Panc1 (cell line): ENCODE data around the gene COL28A1. TPM values are rescaled to one million over a fixed set of nuclear protein-coding genes. Genes with fewer than 3 reads are reported as not detected.
"Not testable (repeated sequence)": the region's sequence is repeated elsewhere in the genome, so short reads cannot be mapped to it uniquely, and the experiment has no call there.

Experiments
- ATAC-seq: fragments of 200-7000 bp; cut with Tn5 transposase; 2 replicates; pipeline ENCODE4 v1.9.1; 2020; ENCODE audit warnings: mild to moderate bottlenecking, moderate library complexity
- BruUV-seq: library from RNA; stranded (reverse); fragments of 400-500 nt; replicated peaks from 2 replicates; lab custom pipeline; 2021; lab: Mats Ljungman, UMichigan
- CTCF ChIA-PET: fragments of 300-600 bp; sonication (Branson Sonifier 250); formaldehyde crosslinking; loops from one replicate; lab custom pipeline; 2022; ENCODE audit warnings: antibody characterized with exemption; lab: Charles Lee
- POLR2A ChIA-PET: fragments of 300-600 bp; sonication (Branson Sonifier 250); formaldehyde crosslinking; loops from one replicate; lab custom pipeline; 2022; ENCODE audit warnings: antibody characterized with exemption; lab: Charles Lee
- DNase-seq: peaks from one replicate; pipeline ENCODE4 v3.0.0-alpha.2; 2010; ENCODE audit warnings: low read depth, low spot score
- H3K27ac ChIP-seq: 2 replicates; pipeline ENCODE4 v1.5.1; 2011; ENCODE audit warnings: mild to moderate bottlenecking, low read length, inconsistent platforms
- H3K27me3 ChIP-seq: fragments of 200-500 bp; sonication (Bioruptor generic); 2 replicates; pipeline ENCODE4 v1.6.0; 2014; ENCODE audit warnings: low read length, inconsistent platforms; ENCODE audit not compliant: control insufficient read depth, insufficient read depth
- H3K36me3 ChIP-seq: fragments of 200-500 bp; sonication (Bioruptor generic); 2 replicates; pipeline ENCODE4 v1.5.1; 2014; ENCODE audit warnings: inconsistent platforms, mild to moderate bottlenecking, low read length, moderate library complexity; ENCODE audit not compliant: control insufficient read depth, insufficient read depth
- H3K4me1 ChIP-seq: 2 replicates; pipeline ENCODE4 v1.5.1; 2011; ENCODE audit warnings: inconsistent platforms, mild to moderate bottlenecking, low read length, moderate library complexity; ENCODE audit not compliant: control insufficient read depth, insufficient read depth
- H3K4me3 ChIP-seq, 2 experiments: 2 replicates each; pipeline ENCODE4 v1.5.1; 2011 to 2012; ENCODE audit warnings: low read depth in 2 of 2, low read length in 2 of 2, mild to moderate bottlenecking in 2 of 2, inconsistent platforms in 1 of 2, moderate library complexity in 1 of 2
- H3K9me3 ChIP-seq: fragments of 200-500 bp; sonication (Bioruptor generic); 2 replicates; pipeline ENCODE4 v1.5.1; 2014; ENCODE audit warnings: low read depth, mild to moderate bottlenecking, inconsistent platforms, low read length, moderate library complexity; ENCODE audit not compliant: control insufficient read depth, insufficient read depth
- POLR2AphosphoS5 ChIP-seq: IDR thresholded peaks from 2 replicates; pipeline ENCODE4 v1.6.1; 2012; ENCODE audit warnings: mild to moderate bottlenecking, low read depth, low read length, moderate library complexity
- SIN3A ChIP-seq: IDR thresholded peaks from 2 replicates; pipeline ENCODE4 v1.6.1; 2012; ENCODE audit warnings: low read depth, mild to moderate bottlenecking, low read length, moderate library complexity, borderline replicate concordance; ENCODE audit not compliant: insufficient read depth
- TCF7L2 ChIP-seq: IDR thresholded peaks from 2 replicates; pipeline ENCODE4 v1.6.1; 2011; ENCODE audit warnings: mild to moderate bottlenecking, low read depth, low read length, inconsistent platforms
- in situ Hi-C: cut with HindIII; loops from 2 replicates; pipeline ENCODE4 v1.10.0; 2016; ENCODE audit warnings: low sequenced_read_pairs, low pct_unique_long_range_greater_than_20kb
- intact Hi-C: fragments of 100-400 bp; cut with micrococcal nuclease; formaldehyde crosslinking; loops from one replicate; pipeline ENCODE4 v1.10.0; 2022; ENCODE audit not compliant: unreplicated experiment
- total RNA-seq: library from RNA; stranded (reverse); gene quantifications from one replicate; pipeline ENCODE4 v1.2.1, GENCODE V29; 2021; ENCODE audit not compliant: unreplicated experiment
- TF ChIP-seq, protein P1 (sequence below), 2 experiments: IDR thresholded peaks; 2 replicates each; pipeline ENCODE4 v1.6.1; 2011 to 2012; ENCODE audit warnings: low read depth in 2 of 2, control low read depth in 1 of 2, low read length in 1 of 2, mild to moderate bottlenecking in 1 of 2, moderate library complexity in 1 of 2; ENCODE audit not compliant: insufficient read depth in 1 of 2
- TF ChIP-seq, protein P2 (sequence below): fragments of 450-650 bp; IDR thresholded peaks from 2 replicates; pipeline ENCODE4 v1.5.1; 2017; ENCODE audit warnings: mild to moderate bottlenecking

COL28A1 gene
- total RNA-seq, 1 experiment from 2014 or later = not detected

DNA sequence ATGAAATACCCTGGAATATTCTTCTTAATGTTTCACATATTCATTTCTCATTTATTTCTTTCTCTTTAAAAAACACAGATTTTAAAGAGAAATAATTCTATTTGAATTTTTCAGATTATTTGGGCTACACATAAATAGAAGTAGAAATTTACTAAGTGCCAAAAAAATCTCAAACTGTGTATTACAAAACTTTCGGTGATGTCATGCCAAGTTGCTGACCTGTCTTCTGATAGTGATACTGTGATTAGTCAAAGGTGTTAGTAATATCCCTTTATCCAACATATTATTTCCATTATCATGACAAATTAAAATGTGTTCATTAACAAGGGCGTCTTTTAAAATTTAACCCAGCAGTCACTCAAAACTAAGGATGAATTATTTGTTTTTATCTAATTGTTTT is 60.1 kb downstream of the COL28A1 start:
- H3K4me3 ChIP-seq = no peak overlapping the region
- intact Hi-C loops (no loop called here), in situ Hi-C loops (no loop called here)
- BruUV-seq = no TSS peak
- no peak overlapping the region for H3K27ac ChIP-seq
- no peaks in the 10 kb centered on the region for H3K9me3 ChIP-seq
- ChIA-PET POLR2A (no interaction called here), CTCF (interaction anchor here (0.7 kb wide), 1 partner anchor 135 kb away, joined by 4 read pairs; no protein-coding TSS in a partner anchor)
- no peak for DNase-seq
- H3K36me3 ChIP-seq = no peaks in the 10 kb centered on the region
- H3K27me3 ChIP-seq = peaks cover 2% of the 10 kb centered on the region; the same call in 1 of the 2 replicates
- H3K4me1 ChIP-seq = no peaks in the 10 kb centered on the region
- TF ChIP-seq, protein P1, sequence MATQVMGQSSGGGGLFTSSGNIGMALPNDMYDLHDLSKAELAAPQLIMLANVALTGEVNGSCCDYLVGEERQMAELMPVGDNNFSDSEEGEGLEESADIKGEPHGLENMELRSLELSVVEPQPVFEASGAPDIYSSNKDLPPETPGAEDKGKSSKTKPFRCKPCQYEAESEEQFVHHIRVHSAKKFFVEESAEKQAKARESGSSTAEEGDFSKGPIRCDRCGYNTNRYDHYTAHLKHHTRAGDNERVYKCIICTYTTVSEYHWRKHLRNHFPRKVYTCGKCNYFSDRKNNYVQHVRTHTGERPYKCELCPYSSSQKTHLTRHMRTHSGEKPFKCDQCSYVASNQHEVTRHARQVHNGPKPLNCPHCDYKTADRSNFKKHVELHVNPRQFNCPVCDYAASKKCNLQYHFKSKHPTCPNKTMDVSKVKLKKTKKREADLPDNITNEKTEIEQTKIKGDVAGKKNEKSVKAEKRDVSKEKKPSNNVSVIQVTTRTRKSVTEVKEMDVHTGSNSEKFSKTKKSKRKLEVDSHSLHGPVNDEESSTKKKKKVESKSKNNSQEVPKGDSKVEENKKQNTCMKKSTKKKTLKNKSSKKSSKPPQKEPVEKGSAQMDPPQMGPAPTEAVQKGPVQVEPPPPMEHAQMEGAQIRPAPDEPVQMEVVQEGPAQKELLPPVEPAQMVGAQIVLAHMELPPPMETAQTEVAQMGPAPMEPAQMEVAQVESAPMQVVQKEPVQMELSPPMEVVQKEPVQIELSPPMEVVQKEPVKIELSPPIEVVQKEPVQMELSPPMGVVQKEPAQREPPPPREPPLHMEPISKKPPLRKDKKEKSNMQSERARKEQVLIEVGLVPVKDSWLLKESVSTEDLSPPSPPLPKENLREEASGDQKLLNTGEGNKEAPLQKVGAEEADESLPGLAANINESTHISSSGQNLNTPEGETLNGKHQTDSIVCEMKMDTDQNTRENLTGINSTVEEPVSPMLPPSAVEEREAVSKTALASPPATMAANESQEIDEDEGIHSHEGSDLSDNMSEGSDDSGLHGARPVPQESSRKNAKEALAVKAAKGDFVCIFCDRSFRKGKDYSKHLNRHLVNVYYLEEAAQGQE (IDR thresholded peaks at IDR 0.05; ENCODE audit: insufficient read depth in 1 of 2, low read depth in 2 of 2, low read length in 1 of 2) = no peak
- TF ChIP-seq, protein P2, sequence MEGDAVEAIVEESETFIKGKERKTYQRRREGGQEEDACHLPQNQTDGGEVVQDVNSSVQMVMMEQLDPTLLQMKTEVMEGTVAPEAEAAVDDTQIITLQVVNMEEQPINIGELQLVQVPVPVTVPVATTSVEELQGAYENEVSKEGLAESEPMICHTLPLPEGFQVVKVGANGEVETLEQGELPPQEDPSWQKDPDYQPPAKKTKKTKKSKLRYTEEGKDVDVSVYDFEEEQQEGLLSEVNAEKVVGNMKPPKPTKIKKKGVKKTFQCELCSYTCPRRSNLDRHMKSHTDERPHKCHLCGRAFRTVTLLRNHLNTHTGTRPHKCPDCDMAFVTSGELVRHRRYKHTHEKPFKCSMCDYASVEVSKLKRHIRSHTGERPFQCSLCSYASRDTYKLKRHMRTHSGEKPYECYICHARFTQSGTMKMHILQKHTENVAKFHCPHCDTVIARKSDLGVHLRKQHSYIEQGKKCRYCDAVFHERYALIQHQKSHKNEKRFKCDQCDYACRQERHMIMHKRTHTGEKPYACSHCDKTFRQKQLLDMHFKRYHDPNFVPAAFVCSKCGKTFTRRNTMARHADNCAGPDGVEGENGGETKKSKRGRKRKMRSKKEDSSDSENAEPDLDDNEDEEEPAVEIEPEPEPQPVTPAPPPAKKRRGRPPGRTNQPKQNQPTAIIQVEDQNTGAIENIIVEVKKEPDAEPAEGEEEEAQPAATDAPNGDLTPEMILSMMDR = no peak
- TF ChIP-seq POLR2AphosphoS5 = no peak
- TF ChIP-seq TCF7L2 = no peak
- TF ChIP-seq SIN3A = no peak
- ATAC-seq = no peak

DNA sequence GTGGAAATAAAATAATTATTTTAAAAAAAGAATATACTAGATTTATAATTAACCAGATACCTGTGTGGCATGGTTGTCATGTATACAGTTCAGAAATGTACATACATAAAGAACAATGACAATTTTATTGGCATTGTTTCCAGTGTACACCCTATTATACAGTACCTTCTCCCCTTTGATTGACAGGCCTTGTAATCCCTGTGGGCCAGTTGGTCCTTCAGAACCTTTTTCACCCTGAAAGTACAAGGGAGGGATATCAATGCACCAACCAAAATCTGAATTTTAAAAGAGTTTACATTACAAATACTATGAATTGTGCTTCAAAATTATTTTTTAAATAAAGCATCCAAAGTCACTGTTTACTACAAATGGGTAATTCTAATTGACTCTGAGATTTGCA is 61.2 kb downstream of the COL28A1 start:
- BruUV-seq = no TSS peak
- ChIA-PET CTCF (no interaction called here), POLR2A (no interaction called here)
- Histone ChIP-seq H3K27me3 (no peaks in the 10 kb centered on the region; the same call in 1 of the 2 replicates), H3K36me3 (no peaks in the 10 kb centered on the region), H3K4me3 (no peak overlapping the region), H3K27ac (no peak overlapping the region), H3K9me3 (no peaks in the 10 kb centered on the region), H3K4me1 (no peaks in the 10 kb centered on the region)
- no peak for ATAC-seq
- in situ Hi-C loops (no loop called here), intact Hi-C loops (no loop called here)
- no peak for DNase-seq
- TF ChIP-seq, protein P1 (IDR thresholded peaks at IDR 0.05; ENCODE audit: insufficient read depth in 1 of 2, low read depth in 2 of 2, low read length in 1 of 2) = no peak
- TF ChIP-seq POLR2AphosphoS5 = no peak
- no peak for TF ChIP-seq TCF7L2
- TF ChIP-seq, protein P2 = no peak
- no peak for TF ChIP-seq SIN3A

DNA sequence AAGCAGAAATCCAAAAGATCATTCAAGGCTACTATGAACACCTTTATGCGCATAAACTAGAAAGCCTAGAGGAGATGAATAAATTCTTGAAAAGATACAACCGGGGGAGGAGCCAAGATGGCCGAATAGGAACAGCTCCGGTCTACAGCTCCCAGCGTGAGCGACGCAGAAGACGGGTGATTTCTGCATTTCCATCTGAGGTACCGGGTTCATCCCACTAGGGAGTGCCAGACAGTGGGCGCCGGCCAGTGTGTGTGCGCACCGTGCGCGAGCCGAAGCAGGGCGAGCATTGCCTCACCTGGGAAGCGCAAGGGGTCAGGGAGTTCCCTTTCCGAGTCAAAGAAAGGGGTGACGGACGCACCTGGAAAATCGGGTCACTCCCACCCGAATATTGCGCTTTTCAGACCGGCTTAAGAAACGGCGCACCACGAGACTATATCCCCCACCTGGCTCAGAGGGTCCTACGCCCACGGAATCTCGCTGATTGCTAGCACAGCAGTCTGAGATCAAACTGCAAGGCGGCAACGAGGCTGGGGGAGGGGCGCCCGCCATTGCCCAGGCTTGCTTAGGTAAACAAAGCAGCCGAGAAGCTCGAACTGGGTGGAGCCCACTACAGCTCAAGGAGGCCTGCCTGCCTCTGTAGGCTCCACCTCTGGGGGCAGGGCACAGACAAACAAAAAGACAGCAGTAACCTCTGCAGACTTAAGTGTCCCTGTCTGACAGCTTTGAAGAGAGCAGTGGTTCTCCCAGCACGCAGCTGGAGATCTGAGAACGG is 70.5 kb downstream of the COL28A1 start:
- H3K4me3 ChIP-seq, H3K9me3 ChIP-seq, DNase-seq, H3K36me3 ChIP-seq, POLR2A ChIA-PET, intact Hi-C loops, ATAC-seq, H3K4me1 ChIP-seq, in situ Hi-C loops, CTCF ChIA-PET, BruUV-seq, H3K27ac ChIP-seq, H3K27me3 ChIP-seq: not testable (repeated sequence)
